GM23338 (cell line): ENCODE measurements around the gene CALCB. TPM values are rescaled to one million over a fixed set of nuclear protein-coding genes. Genes with fewer than 3 reads are reported as not detected.

Source experiments
- ATAC-seq: fragments of 200-7000 bp; cut with Tn5 transposase; 3 replicates; pipeline ENCODE4 v1.9.1; 2020
- DNase-seq: peaks from one replicate; pipeline ENCODE4 v3.0.0-alpha.2; 2015; ENCODE audit warnings: low spot score
- H2AFZ ChIP-seq: fragments of 200-600 bp; sonication (generic); 2 replicates; pipeline ENCODE4 v1.8.0; 2016; ENCODE audit warnings: antibody characterized with exemption, mild to moderate bottlenecking, moderate library complexity
- H3F3A ChIP-seq: fragments of 200-600 bp; sonication (generic); replicated peaks from 2 replicates; pipeline ENCODE4 v1.8.0; 2017; ENCODE audit warnings: antibody characterized with exemption, mixed run types, low read depth
- H3K27ac ChIP-seq: fragments of 200-600 bp; sonication (generic); 2 replicates; pipeline ENCODE4 v1.6.1; 2016; ENCODE audit warnings: low read depth
- H3K27me3 ChIP-seq: fragments of 200-600 bp; sonication (generic); 2 replicates; pipeline ENCODE4 v1.8.0; 2016; ENCODE audit warnings: mild to moderate bottlenecking, mixed run types, moderate library complexity; ENCODE audit not compliant: insufficient read depth
- H3K36me3 ChIP-seq: fragments of 200-600 bp; sonication (generic); 2 replicates; pipeline ENCODE4 v1.8.0; 2016; ENCODE audit warnings: mild to moderate bottlenecking; ENCODE audit not compliant: insufficient read depth
- H3K4me1 ChIP-seq: fragments of 200-600 bp; sonication (generic); 2 replicates; pipeline ENCODE4 v1.8.0; 2016; ENCODE audit warnings: mild to moderate bottlenecking, moderate library complexity; ENCODE audit not compliant: insufficient read depth
- H3K4me2 ChIP-seq: fragments of 200-600 bp; sonication (generic); 2 replicates; pipeline ENCODE4 v1.7.1; 2017; ENCODE audit warnings: mixed run types
- H3K4me3 ChIP-seq: fragments of 200-600 bp; sonication (generic); 2 replicates; pipeline ENCODE4 v1.6.1; 2016; ENCODE audit warnings: mixed run types
- H3K79me2 ChIP-seq: fragments of 200-600 bp; sonication (generic); replicated peaks from 2 replicates; pipeline ENCODE4 v1.8.0; 2017; ENCODE audit warnings: mild to moderate bottlenecking; ENCODE audit not compliant: insufficient read depth
- H3K9me2 ChIP-seq: fragments of 200-600 bp; sonication (generic); 2 replicates; pipeline ENCODE4 v1.8.0; 2017; ENCODE audit not compliant: insufficient read depth
- H4K20me1 ChIP-seq: fragments of 200-600 bp; sonication (generic); replicated peaks from 2 replicates; pipeline ENCODE4 v1.8.0; 2017; ENCODE audit warnings: mild to moderate bottlenecking; ENCODE audit not compliant: insufficient read depth
- H3K27ac Mint-ChIP-seq: 2 replicates; pipeline ENCODE4 v1.8.0; 2020; ENCODE audit warnings: inconsistent platforms, mild to moderate bottlenecking, moderate library complexity, mixed read lengths
- H3K27me3 Mint-ChIP-seq: 3 replicates; pipeline ENCODE4 v1.8.0; 2022; ENCODE audit warnings: low read depth, mild to moderate bottlenecking, moderate library complexity, mixed read lengths, inconsistent platforms; ENCODE audit not compliant: insufficient read depth, poor library complexity
- H3K36me3 Mint-ChIP-seq: 3 replicates; pipeline ENCODE4 v1.8.0; 2021; ENCODE audit warnings: low read depth, mild to moderate bottlenecking, inconsistent platforms, moderate library complexity, mixed read lengths
- H3K4me1 Mint-ChIP-seq: 3 replicates; pipeline ENCODE4 v1.8.0; 2020; ENCODE audit warnings: mild to moderate bottlenecking, inconsistent platforms, mixed read lengths
- H3K4me3 Mint-ChIP-seq: 3 replicates; pipeline ENCODE4 v1.8.0; 2021; ENCODE audit warnings: moderate library complexity, mild to moderate bottlenecking, inconsistent platforms, mixed read lengths
- H3K9me3 Mint-ChIP-seq: 3 replicates; pipeline ENCODE4 v1.8.0; 2020; ENCODE audit warnings: moderate library complexity, mild to moderate bottlenecking, inconsistent platforms, mixed read lengths
- CREB1 ChIP-seq: fragments of 250-450 bp; sonication (Bioruptor Pico); IDR thresholded peaks from 2 replicates; pipeline ENCODE4 v1.5.0; 2020; ENCODE audit warnings: low read depth, mild to moderate bottlenecking, moderate library complexity
- EZH2 ChIP-seq: fragments of 200-600 bp; sonication (generic); IDR thresholded peaks from one replicate; pipeline ENCODE4 v1.8.0; 2017; ENCODE audit warnings: antibody characterized with exemption, mild to moderate bottlenecking, low read depth; ENCODE audit not compliant: unreplicated experiment
- EZH2phosphoT487 ChIP-seq: fragments of 200-600 bp; sonication (generic); IDR thresholded peaks from one replicate; pipeline ENCODE4 v1.8.1; 2018; ENCODE audit warnings: antibody characterized with exemption; ENCODE audit not compliant: unreplicated experiment
- JUNB ChIP-seq: IDR thresholded peaks from one replicate; pipeline ENCODE4 v1.6.1; 2016; ENCODE audit warnings: antibody characterized with exemption; ENCODE audit not compliant: unreplicated experiment
- NANOG ChIP-seq: IDR thresholded peaks from 2 replicates; pipeline ENCODE4 v1.6.1; 2016; ENCODE audit warnings: antibody characterized with exemption, borderline replicate concordance
- POLR2AphosphoS5 ChIP-seq: IDR thresholded peaks from 2 replicates; pipeline ENCODE4 v1.6.1; 2016; ENCODE audit warnings: antibody characterized with exemption, low read depth
- ZNF331 ChIP-seq: fragments of 250-450 bp; sonication (Bioruptor Pico); IDR thresholded peaks from 2 replicates; pipeline ENCODE4 v1.5.0; 2020; ENCODE audit warnings: low read depth, mild to moderate bottlenecking, moderate library complexity
- polyA plus RNA-seq: library from polyadenylated mRNA; unstranded; fragments of >200 nt; fragmentation: Nextera tagmentation; extraction: Ambion mirVana; gene quantifications from 2 replicates; pipeline ENCODE4 v1.2.1, GENCODE V29; 2016
- total RNA-seq: library from RNA; depleted of rRNA; stranded (reverse); fragments of >200 nt; shearing (Covaris generic); gene quantifications from 2 replicates; pipeline ENCODE4 v1.2.3, GENCODE V29; 2014
- TF ChIP-seq, protein P1 (sequence below): fragments of 250-450 bp; sonication (Bioruptor Pico); IDR thresholded peaks from 2 replicates; pipeline ENCODE4 v1.5.0; 2020; ENCODE audit warnings: mild to moderate bottlenecking, moderate library complexity
- TF ChIP-seq, protein P2 (sequence below): IDR thresholded peaks from 2 replicates; pipeline ENCODE4 v1.6.1; 2016; ENCODE audit warnings: antibody characterized with exemption
- TF ChIP-seq, protein P3 (sequence below): IDR thresholded peaks from one replicate; pipeline ENCODE4 v1.6.1; 2018; ENCODE audit warnings: antibody characterized with exemption; ENCODE audit not compliant: unreplicated experiment
- TF ChIP-seq, protein P4 (sequence below), 2 experiments: fragments of 200-600 bp in 1 of 2; sonication (generic) in 1 of 2; conservative IDR thresholded peaks; 2 replicates each; pipeline versions ENCODE4 v1.5.1 to v1.6.1; 2016 to 2017; ENCODE audit warnings: antibody characterized with exemption in 2 of 2, low read depth in 2 of 2, mild to moderate bottlenecking in 2 of 2, moderate library complexity in 1 of 2

The CALCB gene
- total and polyA plus RNA-seq, 2 experiments from 2014 or later = 7.9 to 9.5 TPM

DNA sequence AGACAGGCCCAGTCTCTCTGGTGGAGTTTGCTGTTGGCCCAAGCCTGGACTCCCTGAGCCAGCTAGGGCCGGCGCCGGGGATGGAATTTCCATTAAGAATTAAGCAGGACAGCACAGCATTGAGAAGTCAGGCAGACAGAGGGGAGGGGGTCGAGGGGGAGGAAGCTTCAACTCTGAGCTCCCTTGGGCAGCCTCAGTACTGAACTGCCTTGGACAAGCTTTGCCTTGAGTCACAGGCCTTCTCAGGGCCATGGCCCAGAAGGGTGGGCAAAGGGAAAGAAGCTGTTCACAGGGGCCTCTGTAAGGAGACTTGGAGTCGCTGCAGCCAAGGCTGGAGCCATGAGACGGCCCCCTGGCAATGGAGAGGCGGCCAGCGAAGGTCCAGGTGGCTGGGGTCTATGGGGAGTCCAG, 38.7 kb downstream of the CALCB start (continued):
- TF ChIP-seq, protein P1, sequence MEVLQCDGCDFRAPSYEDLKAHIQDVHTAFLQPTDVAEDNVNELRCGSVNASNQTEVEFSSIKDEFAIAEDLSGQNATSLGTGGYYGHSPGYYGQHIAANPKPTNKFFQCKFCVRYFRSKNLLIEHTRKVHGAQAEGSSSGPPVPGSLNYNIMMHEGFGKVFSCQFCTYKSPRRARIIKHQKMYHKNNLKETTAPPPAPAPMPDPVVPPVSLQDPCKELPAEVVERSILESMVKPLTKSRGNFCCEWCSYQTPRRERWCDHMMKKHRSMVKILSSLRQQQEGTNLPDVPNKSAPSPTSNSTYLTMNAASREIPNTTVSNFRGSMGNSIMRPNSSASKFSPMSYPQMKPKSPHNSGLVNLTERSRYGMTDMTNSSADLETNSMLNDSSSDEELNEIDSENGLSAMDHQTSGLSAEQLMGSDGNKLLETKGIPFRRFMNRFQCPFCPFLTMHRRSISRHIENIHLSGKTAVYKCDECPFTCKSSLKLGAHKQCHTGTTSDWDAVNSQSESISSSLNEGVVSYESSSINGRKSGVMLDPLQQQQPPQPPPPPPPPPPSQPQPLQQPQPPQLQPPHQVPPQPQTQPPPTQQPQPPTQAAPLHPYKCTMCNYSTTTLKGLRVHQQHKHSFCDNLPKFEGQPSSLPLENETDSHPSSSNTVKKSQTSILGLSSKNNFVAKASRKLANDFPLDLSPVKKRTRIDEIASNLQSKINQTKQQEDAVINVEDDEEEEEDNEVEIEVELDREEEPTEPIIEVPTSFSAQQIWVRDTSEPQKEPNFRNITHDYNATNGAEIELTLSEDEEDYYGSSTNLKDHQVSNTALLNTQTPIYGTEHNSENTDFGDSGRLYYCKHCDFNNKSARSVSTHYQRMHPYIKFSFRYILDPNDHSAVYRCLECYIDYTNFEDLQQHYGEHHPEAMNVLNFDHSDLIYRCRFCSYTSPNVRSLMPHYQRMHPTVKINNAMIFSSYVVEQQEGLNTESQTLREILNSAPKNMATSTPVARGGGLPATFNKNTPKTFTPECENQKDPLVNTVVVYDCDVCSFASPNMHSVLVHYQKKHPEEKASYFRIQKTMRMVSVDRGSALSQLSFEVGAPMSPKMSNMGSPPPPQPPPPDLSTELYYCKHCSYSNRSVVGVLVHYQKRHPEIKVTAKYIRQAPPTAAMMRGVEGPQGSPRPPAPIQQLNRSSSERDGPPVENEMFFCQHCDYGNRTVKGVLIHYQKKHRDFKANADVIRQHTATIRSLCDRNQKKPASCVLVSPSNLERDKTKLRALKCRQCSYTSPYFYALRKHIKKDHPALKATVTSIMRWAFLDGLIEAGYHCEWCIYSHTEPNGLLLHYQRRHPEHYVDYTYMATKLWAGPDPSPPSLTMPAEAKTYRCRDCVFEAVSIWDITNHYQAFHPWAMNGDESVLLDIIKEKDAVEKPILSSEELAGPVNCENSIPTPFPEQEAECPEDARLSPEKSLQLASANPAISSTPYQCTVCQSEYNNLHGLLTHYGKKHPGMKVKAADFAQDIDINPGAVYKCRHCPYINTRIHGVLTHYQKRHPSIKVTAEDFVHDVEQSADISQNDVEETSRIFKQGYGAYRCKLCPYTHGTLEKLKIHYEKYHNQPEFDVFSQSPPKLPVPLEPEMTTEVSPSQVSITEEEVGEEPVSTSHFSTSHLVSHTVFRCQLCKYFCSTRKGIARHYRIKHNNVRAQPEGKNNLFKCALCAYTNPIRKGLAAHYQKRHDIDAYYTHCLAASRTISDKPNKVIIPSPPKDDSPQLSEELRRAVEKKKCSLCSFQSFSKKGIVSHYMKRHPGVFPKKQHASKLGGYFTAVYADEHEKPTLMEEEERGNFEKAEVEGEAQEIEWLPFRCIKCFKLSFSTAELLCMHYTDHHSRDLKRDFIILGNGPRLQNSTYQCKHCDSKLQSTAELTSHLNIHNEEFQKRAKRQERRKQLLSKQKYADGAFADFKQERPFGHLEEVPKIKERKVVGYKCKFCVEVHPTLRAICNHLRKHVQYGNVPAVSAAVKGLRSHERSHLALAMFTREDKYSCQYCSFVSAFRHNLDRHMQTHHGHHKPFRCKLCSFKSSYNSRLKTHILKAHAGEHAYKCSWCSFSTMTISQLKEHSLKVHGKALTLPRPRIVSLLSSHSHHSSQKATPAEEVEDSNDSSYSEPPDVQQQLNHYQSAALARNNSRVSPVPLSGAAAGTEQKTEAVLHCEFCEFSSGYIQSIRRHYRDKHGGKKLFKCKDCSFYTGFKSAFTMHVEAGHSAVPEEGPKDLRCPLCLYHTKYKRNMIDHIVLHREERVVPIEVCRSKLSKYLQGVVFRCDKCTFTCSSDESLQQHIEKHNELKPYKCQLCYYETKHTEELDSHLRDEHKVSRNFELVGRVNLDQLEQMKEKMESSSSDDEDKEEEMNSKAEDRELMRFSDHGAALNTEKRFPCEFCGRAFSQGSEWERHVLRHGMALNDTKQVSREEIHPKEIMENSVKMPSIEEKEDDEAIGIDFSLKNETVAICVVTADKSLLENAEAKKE (CRISPR knock-in tag) = no peak
- no peak for TF ChIP-seq NANOG
- no peak for TF ChIP-seq ZNF331 (CRISPR knock-in tag)

DNA sequence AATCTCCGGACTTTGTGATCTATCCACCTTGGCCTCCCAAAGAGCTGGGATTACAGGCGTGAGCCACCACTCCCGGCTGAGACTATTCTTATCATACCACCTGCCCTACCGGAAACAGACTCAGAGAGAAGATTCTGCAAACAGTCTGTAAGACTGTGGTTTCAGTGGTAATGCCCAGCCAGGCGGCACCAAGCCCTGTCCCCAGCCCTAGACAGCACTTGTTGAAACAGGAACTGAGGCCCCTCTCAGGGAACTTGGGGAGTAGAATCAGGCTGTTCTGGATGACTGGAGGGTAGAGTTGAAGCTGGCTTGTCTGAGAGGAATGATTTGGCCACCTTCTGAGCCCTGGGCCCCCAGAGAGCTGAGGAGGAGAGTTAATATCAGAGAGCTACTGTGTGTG, 40.0 kb downstream of the CALCB start:
- H3K4me3 ChIP-seq = no peak overlapping the region
- Mint-ChIP-seq H3K27ac (no peak overlapping the region), H3K4me1 (peaks cover 11% of the 10 kb centered on the region), H3K36me3 (no peaks in the 10 kb centered on the region), H3K4me3 (peak overlapping the region; percentile 67), H3K27me3 (peaks cover 30% of the 10 kb centered on the region), H3K9me3 (no peaks in the 10 kb centered on the region)
- 0 out of 2 replicates have a peak, but pooled peaks cover 6% of the 10 kb centered on the region for H3K4me1 ChIP-seq
- DNase-seq (no peak), ATAC-seq (no peak)
- 0 out of 2 replicates have a peak, but pooled peaks cover 3% of the 10 kb centered on the region for H3K9me2 ChIP-seq
- peaks cover 31% of the 10 kb centered on the region for H3K27me3 ChIP-seq
- no peak overlapping the region for H3K27ac ChIP-seq
- H3K4me2 ChIP-seq = no peak overlapping the region
- H3K79me2 ChIP-seq = no peaks in the 10 kb centered on the region
- H3F3A ChIP-seq = no peaks in the 10 kb centered on the region
- no peaks in the 10 kb centered on the region for H3K36me3 ChIP-seq
- H4K20me1 ChIP-seq = no peaks in the 10 kb centered on the region
- H2AFZ ChIP-seq = no peak overlapping the region
- TF ChIP-seq EZH2phosphoT487 (no peak), JUNB (no peak), EZH2 (no peak), POLR2AphosphoS5 (no peak), NANOG (no peak), CREB1 (CRISPR knock-in tag) (no peak)
- TF ChIP-seq, protein P2, sequence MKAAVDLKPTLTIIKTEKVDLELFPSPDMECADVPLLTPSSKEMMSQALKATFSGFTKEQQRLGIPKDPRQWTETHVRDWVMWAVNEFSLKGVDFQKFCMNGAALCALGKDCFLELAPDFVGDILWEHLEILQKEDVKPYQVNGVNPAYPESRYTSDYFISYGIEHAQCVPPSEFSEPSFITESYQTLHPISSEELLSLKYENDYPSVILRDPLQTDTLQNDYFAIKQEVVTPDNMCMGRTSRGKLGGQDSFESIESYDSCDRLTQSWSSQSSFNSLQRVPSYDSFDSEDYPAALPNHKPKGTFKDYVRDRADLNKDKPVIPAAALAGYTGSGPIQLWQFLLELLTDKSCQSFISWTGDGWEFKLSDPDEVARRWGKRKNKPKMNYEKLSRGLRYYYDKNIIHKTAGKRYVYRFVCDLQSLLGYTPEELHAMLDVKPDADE = no peak
- TF ChIP-seq, protein P3, sequence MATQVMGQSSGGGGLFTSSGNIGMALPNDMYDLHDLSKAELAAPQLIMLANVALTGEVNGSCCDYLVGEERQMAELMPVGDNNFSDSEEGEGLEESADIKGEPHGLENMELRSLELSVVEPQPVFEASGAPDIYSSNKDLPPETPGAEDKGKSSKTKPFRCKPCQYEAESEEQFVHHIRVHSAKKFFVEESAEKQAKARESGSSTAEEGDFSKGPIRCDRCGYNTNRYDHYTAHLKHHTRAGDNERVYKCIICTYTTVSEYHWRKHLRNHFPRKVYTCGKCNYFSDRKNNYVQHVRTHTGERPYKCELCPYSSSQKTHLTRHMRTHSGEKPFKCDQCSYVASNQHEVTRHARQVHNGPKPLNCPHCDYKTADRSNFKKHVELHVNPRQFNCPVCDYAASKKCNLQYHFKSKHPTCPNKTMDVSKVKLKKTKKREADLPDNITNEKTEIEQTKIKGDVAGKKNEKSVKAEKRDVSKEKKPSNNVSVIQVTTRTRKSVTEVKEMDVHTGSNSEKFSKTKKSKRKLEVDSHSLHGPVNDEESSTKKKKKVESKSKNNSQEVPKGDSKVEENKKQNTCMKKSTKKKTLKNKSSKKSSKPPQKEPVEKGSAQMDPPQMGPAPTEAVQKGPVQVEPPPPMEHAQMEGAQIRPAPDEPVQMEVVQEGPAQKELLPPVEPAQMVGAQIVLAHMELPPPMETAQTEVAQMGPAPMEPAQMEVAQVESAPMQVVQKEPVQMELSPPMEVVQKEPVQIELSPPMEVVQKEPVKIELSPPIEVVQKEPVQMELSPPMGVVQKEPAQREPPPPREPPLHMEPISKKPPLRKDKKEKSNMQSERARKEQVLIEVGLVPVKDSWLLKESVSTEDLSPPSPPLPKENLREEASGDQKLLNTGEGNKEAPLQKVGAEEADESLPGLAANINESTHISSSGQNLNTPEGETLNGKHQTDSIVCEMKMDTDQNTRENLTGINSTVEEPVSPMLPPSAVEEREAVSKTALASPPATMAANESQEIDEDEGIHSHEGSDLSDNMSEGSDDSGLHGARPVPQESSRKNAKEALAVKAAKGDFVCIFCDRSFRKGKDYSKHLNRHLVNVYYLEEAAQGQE = no peak
- TF ChIP-seq, protein P4, sequence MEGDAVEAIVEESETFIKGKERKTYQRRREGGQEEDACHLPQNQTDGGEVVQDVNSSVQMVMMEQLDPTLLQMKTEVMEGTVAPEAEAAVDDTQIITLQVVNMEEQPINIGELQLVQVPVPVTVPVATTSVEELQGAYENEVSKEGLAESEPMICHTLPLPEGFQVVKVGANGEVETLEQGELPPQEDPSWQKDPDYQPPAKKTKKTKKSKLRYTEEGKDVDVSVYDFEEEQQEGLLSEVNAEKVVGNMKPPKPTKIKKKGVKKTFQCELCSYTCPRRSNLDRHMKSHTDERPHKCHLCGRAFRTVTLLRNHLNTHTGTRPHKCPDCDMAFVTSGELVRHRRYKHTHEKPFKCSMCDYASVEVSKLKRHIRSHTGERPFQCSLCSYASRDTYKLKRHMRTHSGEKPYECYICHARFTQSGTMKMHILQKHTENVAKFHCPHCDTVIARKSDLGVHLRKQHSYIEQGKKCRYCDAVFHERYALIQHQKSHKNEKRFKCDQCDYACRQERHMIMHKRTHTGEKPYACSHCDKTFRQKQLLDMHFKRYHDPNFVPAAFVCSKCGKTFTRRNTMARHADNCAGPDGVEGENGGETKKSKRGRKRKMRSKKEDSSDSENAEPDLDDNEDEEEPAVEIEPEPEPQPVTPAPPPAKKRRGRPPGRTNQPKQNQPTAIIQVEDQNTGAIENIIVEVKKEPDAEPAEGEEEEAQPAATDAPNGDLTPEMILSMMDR (conservative IDR thresholded peaks at IDR 0.05; ENCODE audit: low read depth in 2 of 2) = no peak
